ENCODE measurements around the gene ZNF532. TPM values are rescaled to one million over a fixed set of nuclear protein-coding genes. Genes with fewer than 3 reads are reported as not detected.

The ZNF532 gene
- total and polyA plus RNA-seq, 2 of the 13 experiments (the other 11 are each of a cell fraction or from before 2014, with no cell fraction given), result not detected

GRCh38 chr18:58822944-58823343, 41.7 kb upstream of the ZNF532 start (continued):
- TF ChIP-seq ARID4A (CRISPR knock-in tag; IDR thresholded peaks at IDR 0.05; ENCODE audit: borderline replicate concordance) (no peak), SMYD3 (CRISPR knock-in tag; IDR thresholded peaks at IDR 0.05) (no peak)
- TF ChIP-seq, protein P1, sequence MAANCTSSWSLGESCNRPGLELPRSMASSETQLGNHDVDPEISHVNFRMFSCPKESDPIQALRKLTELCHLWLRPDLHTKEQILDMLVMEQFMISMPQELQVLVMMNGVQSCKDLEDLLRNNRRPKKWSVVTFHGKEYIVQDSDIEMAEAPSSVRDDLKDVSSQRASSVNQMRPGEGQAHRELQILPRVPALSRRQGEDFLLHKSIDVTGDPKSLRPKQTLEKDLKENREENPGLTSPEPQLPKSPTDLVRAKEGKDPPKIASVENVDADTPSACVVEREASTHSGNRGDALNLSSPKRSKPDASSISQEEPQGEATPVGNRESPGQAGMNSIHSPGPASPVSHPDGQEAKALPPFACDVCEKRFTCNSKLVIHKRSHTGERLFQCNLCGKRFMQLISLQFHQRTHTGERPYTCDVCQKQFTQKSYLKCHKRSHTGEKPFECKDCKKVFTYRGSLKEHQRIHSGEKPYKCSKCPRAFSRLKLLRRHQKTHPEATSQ (CRISPR knock-in tag; IDR thresholded peaks at IDR 0.05; ENCODE audit: borderline replicate concordance), result no peak

GRCh38 chr18:58823412-58823811, 41.3 kb upstream of the ZNF532 start:
- in situ Hi-C loops (cut with HindIII; ENCODE audit: extremely low pct_ligation_motif_present, low pct_unique_long_range_greater_than_20kb) (no loop called here), intact Hi-C loops (cut with micrococcal nuclease; ENCODE audit: unreplicated experiment) (no loop called here)
- Histone ChIP-seq H3K36me3 (replicated peaks in 1 of 2; ENCODE audit: control insufficient read depth in 1 of 2, insufficient read depth in 2 of 2, low read length in 2 of 2) (no peaks in the 10 kb centered on the region), H3K79me2 (ENCODE audit: insufficient read depth, low read length) (no peaks in the 10 kb centered on the region), H2AFZ (ENCODE audit: low read length) (no peak overlapping the region), H3K9ac (ENCODE audit: insufficient read depth, low read depth, low read length) (no peak overlapping the region), H3K4me2 (ENCODE audit: low read depth, low read length) (no peak overlapping the region), H3K9me3 (ENCODE audit: low read length) (no peaks in the 10 kb centered on the region), H4K20me1 (ENCODE audit: insufficient read depth, low read length) (no peaks in the 10 kb centered on the region), H3K27me3 (ENCODE audit: control insufficient read depth in 1 of 2, insufficient read depth in 2 of 2, low read length in 2 of 2) (peaks cover 0 to 18% of the 10 kb centered on the region in 2 experiments; a peak in 2 of 5 replicates), H3K4me3 (replicated peaks in 1 of 3; ENCODE audit: insufficient read depth in 1 of 3, low read depth in 2 of 3, low read length in 3 of 3) (no peak overlapping the region), H3K4me1 (ENCODE audit: insufficient read depth, low read length) (no peaks in the 10 kb centered on the region), H3K27ac (ENCODE audit: extremely low read length, insufficient read depth, low read length) (no peak overlapping the region)
- DNase-seq (ENCODE audit: low spot score), result no peak
- WGBS (ENCODE audit: low lambda C conversion rate), result 8% methylated on average over 4 of the region's 4 CpGs
- ATAC-seq, result no peak
- CTCF ChIA-PET (ENCODE audit: low intra/inter-chr PET ratio, low total read pairs), result no interaction called here
- BruUV-seq (replicated peaks), result no TSS peak
- no peak for FAIRE-seq
- POLR2A ChIA-PET, result no interaction called here
- no peak for TF ChIP-seq MYPOP (CRISPR knock-in tag; IDR thresholded peaks at IDR 0.05)
- TF ChIP-seq NR3C1 (CRISPR knock-in tag; IDR thresholded peaks at IDR 0.05), result no peak
- TF ChIP-seq KDM1A (CRISPR knock-in tag; IDR thresholded peaks at IDR 0.05), result no peak
- no peak for TF ChIP-seq ZNF749 (CRISPR knock-in tag; IDR thresholded peaks at IDR 0.05; ENCODE audit: borderline replicate concordance)
- no peak for TF ChIP-seq SOX13 (IDR thresholded peaks at IDR 0.05)
- no peak for TF ChIP-seq SOX13 (CRISPR knock-in tag; conservative IDR thresholded peaks at IDR 0.05 in 1 of 2, IDR thresholded peaks at IDR 0.05 in 1 of 2)
- TF ChIP-seq EZH2 (conservative IDR thresholded peaks at IDR 0.05; ENCODE audit: low read depth, low read length), result no peak
- TF ChIP-seq ZNF143 (CRISPR knock-in tag; IDR thresholded peaks at IDR 0.05), result no peak
- no peak for TF ChIP-seq ZNF616 (CRISPR knock-in tag; IDR thresholded peaks at IDR 0.05; ENCODE audit: low read depth)
- no peak for TF ChIP-seq THAP8 (CRISPR knock-in tag; IDR thresholded peaks at IDR 0.05; ENCODE audit: borderline replicate concordance)
- TF ChIP-seq, protein P2, sequence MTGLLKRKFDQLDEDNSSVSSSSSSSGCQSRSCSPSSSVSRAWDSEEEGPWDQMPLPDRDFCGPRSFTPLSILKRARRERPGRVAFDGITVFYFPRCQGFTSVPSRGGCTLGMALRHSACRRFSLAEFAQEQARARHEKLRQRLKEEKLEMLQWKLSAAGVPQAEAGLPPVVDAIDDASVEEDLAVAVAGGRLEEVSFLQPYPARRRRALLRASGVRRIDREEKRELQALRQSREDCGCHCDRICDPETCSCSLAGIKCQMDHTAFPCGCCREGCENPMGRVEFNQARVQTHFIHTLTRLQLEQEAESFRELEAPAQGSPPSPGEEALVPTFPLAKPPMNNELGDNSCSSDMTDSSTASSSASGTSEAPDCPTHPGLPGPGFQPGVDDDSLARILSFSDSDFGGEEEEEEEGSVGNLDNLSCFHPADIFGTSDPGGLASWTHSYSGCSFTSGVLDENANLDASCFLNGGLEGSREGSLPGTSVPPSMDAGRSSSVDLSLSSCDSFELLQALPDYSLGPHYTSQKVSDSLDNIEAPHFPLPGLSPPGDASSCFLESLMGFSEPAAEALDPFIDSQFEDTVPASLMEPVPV (CRISPR knock-in tag; IDR thresholded peaks at IDR 0.05), result no peak
